ENCODE data around the gene SMC1B.

SMC1B gene

GRCh38 chr22:45426387-45426786, 13.0 kb upstream of the SMC1B start:
- no peak overlapping the region for H3K4me3 ChIP-seq (ENCODE audit: low read length)
- no peaks in the 10 kb centered on the region for H3K4me1 ChIP-seq (ENCODE audit: control insufficient read depth, low read depth, low read length)
- no peaks in the 10 kb centered on the region for H3K36me3 ChIP-seq (ENCODE audit: control insufficient read depth, low read depth, low read length)
- no peaks in the 10 kb centered on the region for H3K9me3 ChIP-seq (ENCODE audit: control insufficient read depth, low read depth, low read length)
- no peaks in the 10 kb centered on the region for H3K27me3 ChIP-seq (ENCODE audit: control insufficient read depth, insufficient read depth, low read length)
- no peak overlapping the region for H3K9ac ChIP-seq (ENCODE audit: low read length)
- no peak overlapping the region for H3K27ac ChIP-seq (ENCODE audit: low read length)

DNA sequence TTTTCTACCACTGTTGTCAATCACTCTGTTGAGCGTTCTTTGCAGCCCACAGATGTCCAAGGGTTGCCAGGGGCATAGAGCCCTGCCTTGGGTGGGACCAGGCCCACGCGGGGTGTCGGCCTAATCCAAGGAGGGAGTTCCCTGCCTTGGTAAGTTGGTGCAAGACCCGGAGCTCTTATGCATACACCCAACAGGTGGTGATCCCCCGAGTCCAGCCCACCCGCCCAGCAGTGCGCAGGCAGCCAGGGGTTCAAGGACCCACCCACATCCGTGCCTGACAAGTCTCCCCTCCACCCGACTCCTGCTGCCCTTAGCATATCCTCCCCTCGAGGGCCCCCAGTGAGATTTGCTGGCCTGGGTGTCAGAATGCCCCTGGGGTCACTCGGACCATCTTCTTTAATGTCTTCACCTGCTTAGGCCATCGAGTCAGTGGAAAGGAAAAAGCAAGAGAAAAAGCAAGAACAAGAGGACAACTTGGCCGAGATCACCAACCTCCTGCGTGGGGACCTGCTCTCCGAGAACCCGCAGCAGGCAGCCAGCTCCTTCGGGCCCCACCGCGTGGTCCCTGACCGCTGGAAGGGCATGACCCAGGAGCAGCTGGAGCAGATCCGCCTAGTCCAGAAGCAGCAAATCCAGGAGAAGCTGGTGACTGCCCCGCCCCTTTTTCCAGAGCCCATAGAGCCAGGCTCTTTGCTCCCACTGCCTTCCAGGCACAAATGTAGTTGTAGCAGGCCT, 12.3 kb upstream of the SMC1B start:
- Histone ChIP-seq H3K27ac (ENCODE audit: low read length) (no peak overlapping the region), H3K9ac (ENCODE audit: low read length) (no peak overlapping the region), H3K27me3 (ENCODE audit: control insufficient read depth, insufficient read depth, low read length) (no peaks in the 10 kb centered on the region), H3K4me3 (ENCODE audit: low read length) (no peak overlapping the region), H3K4me1 (ENCODE audit: control insufficient read depth, low read depth, low read length) (no peaks in the 10 kb centered on the region), H3K9me3 (ENCODE audit: control insufficient read depth, low read depth, low read length) (no peaks in the 10 kb centered on the region), H3K36me3 (ENCODE audit: control insufficient read depth, low read depth, low read length) (no peaks in the 10 kb centered on the region)

- Histone ChIP-seq H3K27me3 (ENCODE audit: control insufficient read depth, insufficient read depth, low read length) (no peaks in the 10 kb centered on the region), H3K27ac (ENCODE audit: low read length) (no peak overlapping the region), H3K9ac (ENCODE audit: low read length) (no peak overlapping the region), H3K4me1 (ENCODE audit: control insufficient read depth, low read depth, low read length) (no peaks in the 10 kb centered on the region), H3K9me3 (ENCODE audit: control insufficient read depth, low read depth, low read length) (no peaks in the 10 kb centered on the region), H3K36me3 (ENCODE audit: control insufficient read depth, low read depth, low read length) (no peaks in the 10 kb centered on the region), H3K4me3 (ENCODE audit: low read length) (no peak overlapping the region)
These were observed 11.7 kb upstream of the SMC1B start for GRCh38 chr22:45425101-45425500.

- Histone ChIP-seq H3K4me3 (ENCODE audit: low read length) (no peak overlapping the region), H3K4me1 (ENCODE audit: control insufficient read depth, low read depth, low read length) (no peaks in the 10 kb centered on the region), H3K9ac (ENCODE audit: low read length) (no peak overlapping the region), H3K27ac (ENCODE audit: low read length) (no peak overlapping the region), H3K9me3 (ENCODE audit: control insufficient read depth, low read depth, low read length) (no peaks in the 10 kb centered on the region), H3K27me3 (ENCODE audit: control insufficient read depth, insufficient read depth, low read length) (no peaks in the 10 kb centered on the region), H3K36me3 (ENCODE audit: control insufficient read depth, low read depth, low read length) (no peaks in the 10 kb centered on the region)
These were observed 10.9 kb upstream of the SMC1B start for GRCh38 chr22:45424241-45424731.

DNA sequence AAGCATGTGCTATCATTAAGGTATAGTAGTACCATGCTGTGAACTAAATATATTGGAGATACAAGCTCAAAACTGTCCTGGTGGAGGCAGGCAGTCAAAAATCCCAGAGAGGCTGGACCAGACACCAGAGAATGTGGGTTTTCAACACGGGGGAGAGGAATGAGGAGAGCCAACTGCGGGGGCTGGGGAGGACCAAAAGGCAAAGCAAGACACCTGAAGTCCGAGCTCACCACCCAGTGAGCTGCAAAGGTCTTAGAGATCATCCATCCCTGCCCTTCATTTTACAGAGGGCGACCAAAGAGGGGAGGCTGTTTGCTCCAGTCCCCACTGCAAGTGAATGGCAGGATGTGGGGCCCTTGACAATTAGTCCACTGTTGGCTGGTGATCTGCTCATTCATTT, 10.1 kb upstream of the SMC1B start:
- Histone ChIP-seq H3K9me3 (ENCODE audit: control insufficient read depth, low read depth, low read length) (no peaks in the 10 kb centered on the region), H3K27ac (ENCODE audit: low read length) (no peak overlapping the region), H3K4me3 (ENCODE audit: low read length) (no peak overlapping the region), H3K9ac (ENCODE audit: low read length) (no peak overlapping the region), H3K27me3 (ENCODE audit: control insufficient read depth, insufficient read depth, low read length) (no peaks in the 10 kb centered on the region), H3K4me1 (ENCODE audit: control insufficient read depth, low read depth, low read length) (no peaks in the 10 kb centered on the region), H3K36me3 (ENCODE audit: control insufficient read depth, low read depth, low read length) (no peaks in the 10 kb centered on the region)

GRCh38 chr22:45422237-45422983, 9.0 kb upstream of the SMC1B start:
- H3K4me1 ChIP-seq (ENCODE audit: control insufficient read depth, low read depth, low read length) = no peaks in the 10 kb centered on the region

DNA sequence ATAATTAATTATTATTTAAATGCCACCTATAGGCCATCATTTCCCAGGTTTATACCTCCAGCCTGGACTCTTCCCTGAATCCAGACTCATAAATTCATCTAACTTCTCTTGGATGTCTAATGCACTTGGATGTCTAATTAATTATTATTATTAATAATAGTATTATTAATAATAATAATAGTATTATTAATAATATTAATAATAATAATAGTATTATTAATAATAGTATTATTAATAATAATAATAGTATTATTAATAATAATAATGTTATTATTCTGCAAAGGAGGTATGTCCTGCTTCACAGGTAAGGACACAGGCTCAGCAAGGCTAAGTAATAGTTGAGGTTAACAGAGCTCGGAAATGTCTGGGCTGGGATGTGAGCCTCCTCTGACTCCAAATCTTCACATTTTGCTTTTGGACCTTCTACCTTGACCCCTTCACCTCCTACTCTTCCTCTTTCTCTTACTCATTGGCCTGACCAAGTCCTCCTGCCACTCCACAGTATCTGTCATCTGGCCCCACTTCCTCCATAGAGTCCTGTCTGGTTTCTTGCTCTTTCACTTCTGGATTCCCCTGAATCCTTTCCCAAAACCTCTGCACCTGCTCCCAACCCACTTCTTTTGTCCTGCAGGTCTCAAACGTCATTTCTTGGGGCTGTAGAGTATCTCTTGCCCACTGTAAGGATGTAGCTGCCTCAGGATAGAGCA, 8.1 kb upstream of the SMC1B start:
- Histone ChIP-seq H3K27me3 (ENCODE audit: control insufficient read depth, insufficient read depth, low read length) (no peaks in the 10 kb centered on the region), H3K36me3 (ENCODE audit: control insufficient read depth, low read depth, low read length) (no peaks in the 10 kb centered on the region), H3K4me3 (ENCODE audit: low read length) (no peak overlapping the region), H3K27ac (ENCODE audit: low read length) (no peak overlapping the region), H3K9ac (ENCODE audit: low read length) (no peak overlapping the region), H3K4me1 (ENCODE audit: control insufficient read depth, low read depth, low read length) (no peaks in the 10 kb centered on the region), H3K9me3 (ENCODE audit: control insufficient read depth, low read depth, low read length) (no peaks in the 10 kb centered on the region)

More at GRCh38 chr22:45422237-45422983, 9.0 kb upstream of the SMC1B start:
- no peak overlapping the region for H3K27ac ChIP-seq (ENCODE audit: low read length)
- no peak overlapping the region for H3K9ac ChIP-seq (ENCODE audit: low read length)
- H3K4me3 ChIP-seq (ENCODE audit: low read length) = no peak overlapping the region
- H3K36me3 ChIP-seq (ENCODE audit: control insufficient read depth, low read depth, low read length) = no peaks in the 10 kb centered on the region
- no peaks in the 10 kb centered on the region for H3K9me3 ChIP-seq (ENCODE audit: control insufficient read depth, low read depth, low read length)
- no peaks in the 10 kb centered on the region for H3K27me3 ChIP-seq (ENCODE audit: control insufficient read depth, insufficient read depth, low read length)

GRCh38 chr22:45420539-45420938, 7.1 kb upstream of the SMC1B start:
- no peak overlapping the region for H3K9ac ChIP-seq (ENCODE audit: low read length)
- H3K4me3 ChIP-seq (ENCODE audit: low read length) = no peak overlapping the region
- H3K27me3 ChIP-seq (ENCODE audit: control insufficient read depth, insufficient read depth, low read length) = no peaks in the 10 kb centered on the region
- no peak overlapping the region for H3K27ac ChIP-seq (ENCODE audit: low read length)
- no peaks in the 10 kb centered on the region for H3K36me3 ChIP-seq (ENCODE audit: control insufficient read depth, low read depth, low read length)
- H3K9me3 ChIP-seq (ENCODE audit: control insufficient read depth, low read depth, low read length) = no peaks in the 10 kb centered on the region
- no peaks in the 10 kb centered on the region for H3K4me1 ChIP-seq (ENCODE audit: control insufficient read depth, low read depth, low read length)

DNA sequence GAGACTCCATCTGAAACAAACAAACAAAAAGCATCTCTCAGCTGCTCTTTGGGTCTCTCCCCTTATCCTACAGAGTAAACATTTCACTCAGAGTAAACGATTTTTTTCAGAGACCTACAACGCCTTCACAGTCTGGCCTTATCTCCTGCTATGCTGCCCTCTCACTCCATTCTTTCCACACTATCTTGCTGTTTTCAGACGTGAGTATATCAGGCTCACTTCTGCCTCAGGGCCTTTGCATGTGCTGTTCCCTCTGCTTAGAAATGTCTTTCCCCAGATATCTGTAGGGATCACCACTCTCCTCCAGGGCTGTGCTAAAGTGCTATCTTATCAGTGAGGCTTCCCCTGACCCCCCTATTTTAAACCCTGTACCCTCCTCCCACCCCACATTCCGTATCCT, 6.6 kb upstream of the SMC1B start:
- H3K27ac ChIP-seq (ENCODE audit: low read length) = no peak overlapping the region
- H3K36me3 ChIP-seq (ENCODE audit: control insufficient read depth, low read depth, low read length) = no peaks in the 10 kb centered on the region
- H3K4me3 ChIP-seq (ENCODE audit: low read length) = no peak overlapping the region
- H3K9ac ChIP-seq (ENCODE audit: low read length) = no peak overlapping the region
- no peaks in the 10 kb centered on the region for H3K9me3 ChIP-seq (ENCODE audit: control insufficient read depth, low read depth, low read length)
- no peaks in the 10 kb centered on the region for H3K4me1 ChIP-seq (ENCODE audit: control insufficient read depth, low read depth, low read length)
- no peaks in the 10 kb centered on the region for H3K27me3 ChIP-seq (ENCODE audit: control insufficient read depth, insufficient read depth, low read length)

- no peak overlapping the region for H3K4me3 ChIP-seq (ENCODE audit: low read length)
- H3K27me3 ChIP-seq (ENCODE audit: control insufficient read depth, insufficient read depth, low read length) = peaks cover 12% of the 10 kb centered on the region
- H3K4me1 ChIP-seq (ENCODE audit: control insufficient read depth, low read depth, low read length) = no peaks in the 10 kb centered on the region
- H3K36me3 ChIP-seq (ENCODE audit: control insufficient read depth, low read depth, low read length) = no peaks in the 10 kb centered on the region
- no peaks in the 10 kb centered on the region for H3K9me3 ChIP-seq (ENCODE audit: control insufficient read depth, low read depth, low read length)
- no peak overlapping the region for H3K27ac ChIP-seq (ENCODE audit: low read length)
- no peak overlapping the region for H3K9ac ChIP-seq (ENCODE audit: low read length)
These were observed 5.4 kb upstream of the SMC1B start for GRCh38 chr22:45418770-45419138.

- H3K4me1 ChIP-seq (ENCODE audit: control insufficient read depth, low read depth, low read length) = no peaks in the 10 kb centered on the region
- H3K36me3 ChIP-seq (ENCODE audit: control insufficient read depth, low read depth, low read length) = no peaks in the 10 kb centered on the region
- H3K9ac ChIP-seq (ENCODE audit: low read length) = no peak overlapping the region
- H3K27me3 ChIP-seq (ENCODE audit: control insufficient read depth, insufficient read depth, low read length) = peaks cover 17% of the 10 kb centered on the region
- H3K27ac ChIP-seq (ENCODE audit: low read length) = no peak overlapping the region
- no peaks in the 10 kb centered on the region for H3K9me3 ChIP-seq (ENCODE audit: control insufficient read depth, low read depth, low read length)
- H3K4me3 ChIP-seq (ENCODE audit: low read length) = no peak overlapping the region
These were observed 4.8 kb upstream of the SMC1B start for GRCh38 chr22:45418056-45418769.

Measured in iPS-18a (cell line).